ENCODE results near the gene SNAPC5.

SNAPC5 gene

DNA sequence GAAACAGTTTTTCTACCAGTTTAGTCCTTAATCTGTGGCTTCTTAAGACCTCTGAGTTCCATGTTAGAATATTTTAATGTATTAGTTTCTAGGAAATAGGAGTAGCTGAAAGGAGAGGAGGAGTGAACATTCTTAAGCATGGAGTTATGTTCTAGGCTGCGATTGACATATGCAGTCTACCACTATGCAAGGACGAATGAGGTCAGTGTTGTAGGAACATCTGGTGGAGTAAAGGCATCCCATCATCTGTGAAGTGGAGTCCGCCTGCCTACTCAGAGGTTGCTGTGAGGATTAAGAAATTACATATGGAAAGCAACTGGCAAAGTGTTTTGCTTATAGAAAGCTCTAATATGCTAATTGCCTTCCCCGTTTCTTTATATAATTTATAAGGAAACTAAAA, 45.1 kb downstream of the SNAPC5 start:
- Histone ChIP-seq H3K4me3 (ENCODE audit: low read depth in 1 of 2, low read length in 2 of 2) (no peak overlapping the region), H3K4me1 (ENCODE audit: insufficient read depth, low read length) (no peaks in the 10 kb centered on the region), H3K9ac (ENCODE audit: low read length) (no peak overlapping the region), H3K9me3 (ENCODE audit: low read length) (no peaks in the 10 kb centered on the region), H3K27ac (ENCODE audit: low read depth, low read length) (no peak overlapping the region), H3K36me3 (ENCODE audit: insufficient read depth, low read length) (peaks cover 7% of the 10 kb centered on the region), H3K27me3 (ENCODE audit: control insufficient read depth in 1 of 2, insufficient read depth in 2 of 2, low read length in 2 of 2) (no peaks in the 10 kb centered on the region)
